Esophagus muscularis mucosa (tissue), 4 donors: ENCODE results near the gene ANKRD36C.
"Not testable (repeated sequence)": the region's sequence is repeated elsewhere in the genome, so short reads cannot be mapped to it uniquely, and the experiment has no call there.

Source experiments
- CTCF ChIP-seq, 3 experiments: fragments of 200-600 bp in 2 of 3; fragments of 450-650 bp in 1 of 3; sonication (generic) in 2 of 3; IDR thresholded peaks; one replicate each; pipeline ENCODE4 v1.5.1; 2017 to 2019; ENCODE audit warnings: antibody characterized with exemption in 3 of 3, mild to moderate bottlenecking in 2 of 3, moderate library complexity in 1 of 3
- EP300 ChIP-seq: sonication (generic); formaldehyde crosslinking; IDR thresholded peaks from one replicate; pipeline ENCODE4 v1.6.1; 2017; ENCODE audit warnings: antibody characterized with exemption
- POLR2A ChIP-seq: fragments of 450-650 bp; IDR thresholded peaks from one replicate; pipeline ENCODE4 v1.6.1; 2017; ENCODE audit warnings: antibody characterized with exemption, moderate library complexity, mild to moderate bottlenecking, low read depth
- POLR2AphosphoS5 ChIP-seq, 2 donors: sonication (generic); formaldehyde crosslinking; IDR thresholded peaks; one replicate each; pipeline ENCODE4 v1.6.1; 2017; ENCODE audit warnings: antibody characterized with exemption in 2 of 2

- not testable (repeated sequence) for TF ChIP-seq CTCF (IDR thresholded peaks at IDR 0.05); POLR2A; POLR2AphosphoS5 (IDR thresholded peaks at IDR 0.05); EP300
Measured at GRCh38 chr2:96008051-96008450, 16.4 kb upstream of the ANKRD36C start.
